Renal cortex interstitium (tissue), 11 donors: ENCODE measurements around the gene PGAP2. TPM values are rescaled to one million over a fixed set of nuclear protein-coding genes. Genes with fewer than 3 reads are reported as not detected.
A peak's percentile ranks its signal among the peaks of the same experiment; 100 is the strongest.
"Not testable (repeated sequence)": the region's sequence is repeated elsewhere in the genome, so short reads cannot be mapped to it uniquely, and the experiment has no call there.

ENCODE experiments used
- DNase-seq, 11 donors: peaks; one replicate each; pipeline ENCODE4 v3.0.0-alpha.2; 2013; ENCODE audit warnings: low read depth in 9 of 11, low spot score in 4 of 11; ENCODE audit errors: extremely low read depth in 1 of 11
- polyA plus RNA-seq, 3 donors: library from polyadenylated mRNA; unstranded; fragments of 120-200 nt; gene quantifications; one replicate each; pipeline ENCODE4 v1.2.1, GENCODE V29; 2013; ENCODE audit not compliant: insufficient read length in 3 of 3

Gene PGAP2
- polyA plus RNA-seq, 3 donors = 40.6 to 56.9 (median 40.7) TPM

DNA sequence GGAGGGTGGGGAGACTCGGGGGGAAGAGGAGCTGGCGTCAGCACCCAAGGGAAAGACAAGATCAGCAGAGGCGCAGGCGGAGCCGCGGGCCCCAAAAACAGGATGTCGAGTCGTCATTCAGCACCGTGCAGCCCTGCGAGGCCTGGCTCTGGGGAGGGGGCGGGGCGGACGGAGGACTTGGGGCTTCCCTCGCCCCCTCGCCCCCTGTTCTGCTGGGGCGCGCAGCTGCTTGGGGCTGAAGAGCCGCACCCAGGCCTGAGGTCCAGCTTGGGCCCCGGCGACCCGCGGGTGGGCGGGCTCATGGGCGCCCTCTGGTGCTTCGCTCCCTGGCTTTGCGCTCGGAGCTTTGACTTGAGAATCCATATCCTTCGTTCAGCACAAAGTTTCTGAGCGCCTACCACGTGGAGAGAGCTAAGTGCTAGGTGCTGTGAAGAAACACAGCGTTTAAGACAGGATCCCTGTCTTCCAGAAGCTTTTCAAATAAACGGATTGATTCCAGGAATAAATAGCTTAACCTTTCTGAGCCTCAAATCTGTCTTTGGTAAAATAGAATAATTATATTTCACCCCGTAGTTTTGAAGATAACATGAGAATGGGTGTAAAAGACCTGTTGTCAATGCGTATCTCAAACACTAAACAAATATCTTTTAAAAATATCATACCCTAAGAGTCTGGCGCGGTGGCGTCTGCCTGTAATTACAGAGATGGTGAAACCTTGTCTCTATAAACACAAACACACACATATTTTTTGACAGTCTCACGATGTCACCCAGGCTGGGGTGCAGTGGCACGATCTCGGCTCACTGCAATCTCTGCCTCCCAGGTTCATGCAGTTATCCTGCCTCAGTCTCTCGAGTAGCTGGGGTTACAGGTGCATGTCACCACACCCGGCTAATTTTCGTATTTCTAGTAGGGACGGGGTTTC lies 33.3 kb downstream of the PGAP2 start:
- peak in 7 of 11 donors; percentile 64 to 78 (median 72) for DNase-seq

DNA sequence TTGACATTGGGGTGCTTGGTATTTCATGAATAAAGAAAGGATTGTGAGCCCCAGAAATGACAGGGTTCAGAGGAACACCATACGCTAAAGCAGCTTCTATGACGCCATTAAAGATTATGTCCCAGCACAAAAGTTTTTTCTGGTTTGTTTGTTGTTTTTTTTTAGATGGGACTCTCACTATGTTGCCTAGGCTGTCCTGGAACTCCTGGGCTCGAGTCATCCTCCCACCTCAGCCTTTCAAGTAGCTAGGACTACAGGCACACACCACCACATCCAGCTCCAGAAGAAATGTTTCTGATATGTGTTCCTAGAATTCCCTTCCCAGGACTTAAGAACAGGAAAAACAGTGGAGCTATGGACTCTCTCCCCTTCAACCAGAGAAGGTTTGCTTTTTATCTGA lies 35.0 kb downstream of the PGAP2 start:
- DNase-seq = no peak

DNA sequence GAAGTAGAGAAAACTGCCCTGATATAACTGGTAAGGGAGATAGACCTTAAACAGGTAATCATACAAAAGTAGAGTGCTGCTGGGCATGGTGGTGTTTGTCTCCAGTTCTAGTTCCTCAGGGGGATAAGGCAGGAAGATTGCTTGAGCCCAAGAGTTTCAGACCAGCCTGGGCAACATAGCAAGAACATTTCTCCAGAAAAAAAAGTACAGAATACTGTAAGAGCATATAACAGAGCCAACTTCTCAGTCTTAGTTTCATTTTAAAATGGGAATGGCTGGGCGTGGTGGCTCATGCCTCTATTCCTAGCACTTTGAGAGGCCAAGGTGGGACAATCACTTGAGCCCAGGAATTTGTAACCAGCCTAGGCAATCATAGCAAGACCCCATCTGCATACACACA lies 36.9 kb downstream of the PGAP2 start:
- DNase-seq = no peak

DNA sequence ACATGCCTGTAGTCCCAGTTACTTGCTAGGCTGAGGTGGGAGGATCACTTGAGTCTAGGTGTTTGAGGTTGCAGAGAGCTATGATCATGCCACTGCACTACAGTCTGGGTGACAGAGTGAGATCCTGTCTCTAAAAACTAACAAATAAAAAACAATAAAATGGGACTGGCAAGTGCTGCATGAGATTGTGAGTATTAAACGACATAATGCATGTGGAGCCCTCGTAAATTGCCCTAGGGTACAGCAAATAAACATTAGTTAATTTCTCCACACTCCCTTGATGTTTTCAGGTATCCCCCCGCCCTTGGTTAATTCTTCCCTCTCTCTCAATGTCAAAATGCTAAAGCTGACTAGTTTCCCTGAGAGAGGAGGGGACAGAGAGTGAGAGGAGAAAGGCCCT lies 37.3 kb downstream of the PGAP2 start:
- DNase-seq = no peak

DNA sequence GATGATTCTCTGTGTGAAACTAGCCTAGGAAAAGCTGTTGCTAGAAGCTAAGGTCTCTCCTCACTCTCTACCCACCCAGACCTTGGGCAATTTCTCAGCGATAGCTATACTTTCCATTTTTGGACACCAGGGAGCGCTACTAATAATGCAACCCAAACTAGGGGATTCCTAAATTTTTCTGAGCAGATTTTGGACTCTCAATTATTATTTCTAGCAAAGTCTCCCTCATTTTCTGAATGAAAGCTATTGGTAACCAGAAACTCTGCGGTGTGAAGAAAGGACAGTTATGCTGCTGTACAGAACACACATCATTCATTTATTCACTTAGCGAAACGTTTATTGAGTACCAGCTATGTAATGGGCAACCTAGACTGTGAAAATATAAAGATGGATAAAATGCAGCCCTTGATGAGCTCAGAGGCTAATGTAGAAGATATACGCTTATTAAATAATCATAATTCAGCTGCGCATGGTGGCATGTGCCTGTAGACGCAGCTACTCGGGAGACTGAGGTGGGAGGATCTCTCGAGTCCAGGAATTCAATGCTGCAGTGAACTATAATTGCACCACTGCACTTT lies 41.0 kb downstream of the PGAP2 start:
- DNase-seq = peak in 1 of 11 donors; percentile 39

DNA sequence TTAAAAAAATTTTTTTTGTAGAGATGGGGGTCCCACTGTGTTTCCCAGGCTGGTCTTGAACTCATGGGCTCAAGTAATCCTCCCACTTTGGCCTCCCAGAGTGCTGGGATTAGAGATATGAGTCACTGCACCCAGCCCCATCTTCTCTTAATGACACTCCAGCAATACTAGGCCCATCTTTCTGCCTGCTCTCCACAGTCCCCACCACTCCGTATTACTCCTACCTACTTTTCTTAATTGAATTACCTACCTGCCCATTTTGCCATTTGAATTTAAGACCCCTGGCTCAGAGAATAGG lies 45.1 kb downstream of the PGAP2 start:
- DNase-seq = no peak

DNA sequence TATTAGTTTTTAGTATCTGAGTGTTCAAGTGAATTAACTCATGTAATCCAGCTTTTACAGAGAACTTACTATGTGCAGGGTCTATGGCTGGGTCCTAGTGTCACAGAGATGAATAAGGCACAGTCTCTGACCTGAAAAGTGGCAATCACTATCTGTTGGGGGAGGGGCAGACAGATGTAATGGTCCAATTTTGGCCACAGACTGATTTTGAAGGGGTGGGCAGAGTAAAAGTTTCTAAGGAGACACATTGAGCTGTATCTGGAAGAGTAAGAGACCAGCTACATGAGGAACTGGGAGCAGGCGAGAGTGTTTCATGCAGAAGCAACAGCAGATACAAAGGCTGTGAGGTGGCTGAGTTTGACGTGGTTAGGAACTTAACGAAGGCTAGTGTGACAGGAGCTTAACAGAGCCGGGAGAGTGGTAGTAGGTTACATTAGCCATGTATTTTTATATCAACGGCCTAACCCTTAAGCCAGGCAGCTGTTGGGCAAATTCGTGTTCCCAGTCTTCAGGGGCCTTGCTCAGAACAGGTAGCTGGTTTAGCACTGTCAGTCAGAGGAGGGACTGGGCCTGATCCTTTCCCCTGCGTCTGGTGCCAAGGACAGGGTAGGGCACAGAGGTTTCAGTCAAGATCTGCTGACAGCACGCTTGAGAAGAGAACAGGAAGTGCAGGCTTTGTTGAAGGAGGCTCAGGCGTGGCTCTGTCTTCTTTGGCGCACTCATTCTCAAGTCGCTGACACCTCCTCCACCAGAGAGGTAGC lies 45.7 kb downstream of the PGAP2 start:
- no peak for DNase-seq

DNA sequence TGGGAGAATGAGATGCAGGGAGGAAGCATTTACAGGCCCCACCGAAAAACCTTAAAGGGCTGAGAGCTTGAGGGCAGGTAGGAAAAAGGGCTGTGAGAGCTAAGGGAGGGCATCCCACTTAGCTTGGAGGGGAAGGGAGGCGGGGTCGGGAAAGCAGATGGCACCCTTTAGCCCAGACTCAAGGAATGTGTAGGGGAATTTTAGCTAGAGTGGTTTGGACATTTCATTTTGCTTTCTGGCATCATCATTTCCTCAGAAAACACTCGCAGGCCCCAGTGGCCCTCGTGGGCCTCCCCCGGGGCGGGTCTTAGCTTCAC lies 46.3 kb downstream of the PGAP2 start:
- DNase-seq = no peak

DNA sequence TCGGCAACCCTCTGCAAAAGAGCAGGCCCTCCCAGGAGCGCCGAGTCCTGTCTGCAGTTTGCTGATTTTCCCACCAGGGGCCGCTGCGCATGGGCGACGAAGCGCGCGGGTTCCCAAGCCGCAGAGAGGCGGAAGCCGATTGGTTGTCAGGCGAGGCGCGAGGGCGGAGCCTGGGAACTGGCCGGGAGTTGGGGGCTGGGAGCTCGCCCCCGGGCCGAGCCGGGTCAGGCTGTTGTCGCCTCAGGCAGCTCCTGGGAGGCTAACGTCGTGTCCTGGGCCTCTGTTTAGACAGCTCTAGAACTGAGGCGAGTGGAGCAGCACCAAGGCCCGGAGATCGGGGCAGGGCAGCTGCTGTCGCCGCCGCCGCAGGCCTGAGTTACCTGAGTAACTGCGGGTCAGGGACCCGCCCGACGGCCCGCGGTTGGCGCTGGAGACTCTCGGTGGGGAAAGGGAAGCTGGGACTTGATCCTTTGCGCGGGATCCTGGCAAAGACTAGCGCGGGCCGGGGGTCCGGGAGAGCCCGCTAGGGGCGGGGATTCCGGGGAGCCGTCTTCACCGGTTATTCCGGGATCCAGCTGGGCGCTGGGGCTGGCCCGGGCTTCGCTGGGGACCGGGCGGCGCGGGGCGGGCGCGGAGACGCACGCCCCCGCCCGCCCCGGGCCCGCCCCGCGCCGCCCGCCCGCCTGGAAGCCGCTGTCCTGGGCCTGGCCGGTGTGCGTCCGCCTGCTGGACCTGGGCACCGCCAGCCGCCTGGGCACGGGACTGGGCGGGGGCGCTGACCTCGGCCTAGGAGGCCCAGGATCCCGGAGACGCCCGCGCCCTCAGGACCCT lies 46.8 kb downstream of the PGAP2 start, which contains the start of gene STIM1:
STIM1 (plus strand) TSS at position 688 of the 831 bp plus-strand sequence. CDS start 607 bp downstream, outside the sequence.
- DNase-seq = peak; percentile 81 to 93 (median 91)

DNA sequence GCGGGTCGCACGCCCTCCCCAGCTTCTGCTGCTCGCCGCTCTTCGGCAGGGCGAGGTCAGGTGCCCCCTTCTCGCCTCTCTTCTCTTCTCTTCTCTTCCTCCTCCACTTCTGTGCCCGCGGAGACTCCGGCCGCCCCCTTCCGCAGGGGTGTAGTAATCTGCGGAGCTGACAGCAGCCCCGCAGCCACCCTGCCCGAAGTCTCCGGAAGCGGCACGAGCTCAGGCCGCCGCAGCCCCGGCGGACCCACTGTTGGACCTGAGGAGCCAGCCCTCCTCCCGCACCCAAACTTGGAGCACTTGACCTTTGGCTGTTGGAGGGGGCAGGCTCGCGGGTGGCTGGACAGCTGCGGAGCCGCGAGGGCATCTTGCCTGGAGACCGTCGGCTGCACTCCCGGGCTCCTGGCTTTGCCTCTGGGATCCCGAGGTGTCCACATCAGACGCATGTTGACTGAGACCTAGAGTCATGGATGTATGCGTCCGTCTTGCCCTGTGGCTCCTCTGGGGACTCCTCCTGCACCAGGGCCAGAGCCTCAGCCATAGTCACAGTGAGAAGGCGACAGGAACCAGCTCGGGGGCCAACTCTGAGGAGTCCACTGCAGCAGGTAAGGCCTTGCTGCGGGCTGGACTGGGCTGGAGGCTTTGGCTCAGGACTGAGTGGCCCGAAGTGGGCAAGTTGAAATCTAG lies 47.6 kb downstream of the PGAP2 start:
- DNase-seq = no peak

DNA sequence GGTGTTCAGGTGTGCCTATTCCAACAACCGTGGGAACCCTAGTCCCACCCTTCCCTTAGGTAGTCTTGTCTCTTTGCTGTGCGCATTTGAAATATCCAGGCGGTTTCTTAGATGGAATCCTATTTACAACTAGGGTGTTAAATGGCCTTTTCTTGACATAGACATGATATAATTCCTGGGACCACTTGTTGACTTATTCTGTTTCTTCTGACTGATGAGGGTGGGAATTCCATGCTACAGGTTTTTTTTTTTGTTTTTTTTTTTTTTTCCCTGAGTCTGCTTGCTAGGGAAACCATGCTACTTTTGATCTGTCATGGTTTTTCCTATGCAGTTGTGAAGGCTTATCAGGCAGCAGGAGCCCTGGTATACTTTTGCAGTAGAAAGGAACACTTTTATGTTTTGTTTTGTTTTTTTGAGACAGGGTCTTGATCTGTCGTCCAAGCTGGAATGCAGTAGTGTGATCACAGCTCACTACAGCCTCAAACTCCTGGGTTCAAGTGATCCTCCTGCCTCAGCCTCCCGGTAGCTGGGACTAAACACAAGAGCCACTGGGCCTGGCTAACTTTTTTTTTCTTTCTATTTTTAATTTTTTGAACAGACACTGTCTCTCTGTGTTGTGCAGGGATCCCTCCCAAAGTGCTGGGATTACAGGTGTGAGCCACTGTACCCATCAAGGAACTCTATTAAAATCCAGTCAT lies 48.6 kb downstream of the PGAP2 start:
- DNase-seq = no peak

DNA sequence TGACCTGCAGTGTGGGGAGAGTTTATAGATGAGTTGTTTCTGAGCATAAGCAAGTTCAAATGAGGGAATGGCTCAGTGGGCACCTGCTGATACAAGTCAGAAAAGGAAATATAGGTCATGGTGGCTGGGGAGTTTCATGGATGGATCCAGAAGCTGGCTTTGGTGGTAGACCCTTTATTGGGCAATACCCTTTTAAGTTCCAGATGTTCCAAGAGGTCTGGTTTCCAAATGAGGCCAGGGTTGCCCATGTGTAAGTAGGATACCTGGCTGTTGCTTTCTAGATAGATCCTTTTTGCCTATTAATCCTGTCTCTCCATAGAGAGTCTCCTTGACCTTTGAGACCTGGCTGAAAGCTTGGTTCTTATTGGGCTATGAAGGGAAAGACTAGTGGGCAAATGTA lies 49.3 kb downstream of the PGAP2 start:
- no peak for DNase-seq

DNA sequence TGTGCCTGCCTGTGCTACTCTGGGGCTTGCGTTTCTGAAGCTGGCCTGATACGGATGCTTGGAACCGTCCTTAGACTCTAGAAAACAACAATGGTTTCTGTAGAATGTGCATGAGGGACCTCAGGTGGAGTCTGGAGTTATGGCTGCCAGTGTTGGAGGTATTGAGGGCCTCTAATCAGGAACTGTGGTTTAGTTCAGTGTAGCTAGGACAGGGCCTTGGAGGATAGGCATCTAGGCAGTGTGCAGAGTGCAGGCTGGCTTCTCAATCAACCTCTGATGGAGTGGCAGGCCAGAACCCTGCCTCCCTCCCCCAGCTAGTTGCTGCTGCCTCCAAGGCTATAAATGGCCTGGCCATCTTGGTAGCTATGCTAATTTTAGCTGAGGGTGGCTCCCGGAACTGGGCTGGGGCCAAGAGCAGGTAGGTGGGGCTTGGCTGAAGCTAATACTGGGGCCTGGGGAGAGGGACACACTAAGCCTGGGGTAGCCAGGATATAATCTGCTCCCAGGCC lies 51.1 kb downstream of the PGAP2 start:
- DNase-seq = no peak

DNA sequence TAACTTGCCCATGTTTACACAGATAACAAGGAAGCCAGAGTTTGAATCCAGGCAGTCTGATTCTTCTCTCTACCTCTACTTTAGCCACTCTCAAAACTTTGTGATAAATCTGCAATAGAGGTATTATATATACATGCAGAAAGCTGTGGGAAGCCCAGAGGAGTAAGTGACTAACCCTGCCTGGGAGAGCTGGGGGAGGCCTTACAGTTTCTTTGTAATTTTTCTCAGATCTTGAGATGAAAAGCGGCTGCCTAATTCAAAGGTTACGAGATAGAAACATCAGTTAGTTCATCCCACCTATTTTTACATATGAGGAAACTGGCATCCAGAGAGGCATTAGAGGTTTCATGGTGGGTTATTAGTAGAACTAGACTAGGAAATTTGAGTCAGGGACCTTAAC lies 52.0 kb downstream of the PGAP2 start:
- DNase-seq = no peak

DNA sequence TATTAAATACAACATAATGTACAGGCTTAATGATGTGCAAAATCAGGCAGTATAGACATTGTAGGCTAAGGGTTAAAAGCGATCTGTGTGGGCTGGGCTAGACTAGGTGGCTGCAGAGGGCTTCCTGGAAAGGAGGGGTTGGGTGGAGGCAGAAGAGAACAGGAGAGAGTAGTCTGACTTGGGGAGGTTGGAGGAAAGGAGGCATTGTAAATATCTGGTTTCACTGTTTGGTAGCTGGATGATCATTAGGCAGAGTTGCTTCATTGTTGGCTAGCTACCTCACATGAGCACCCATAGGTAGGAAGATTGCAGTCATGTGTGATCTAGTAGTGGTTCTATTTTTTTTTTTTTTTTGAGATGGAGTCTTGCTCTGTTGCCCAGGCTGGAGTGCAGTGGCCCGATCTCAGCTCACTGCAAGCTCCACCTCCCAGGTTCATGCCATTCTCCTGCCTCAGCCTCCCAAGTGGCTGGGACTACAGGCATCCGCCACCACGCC lies 52.6 kb downstream of the PGAP2 start:
- not testable (repeated sequence) for DNase-seq

DNA sequence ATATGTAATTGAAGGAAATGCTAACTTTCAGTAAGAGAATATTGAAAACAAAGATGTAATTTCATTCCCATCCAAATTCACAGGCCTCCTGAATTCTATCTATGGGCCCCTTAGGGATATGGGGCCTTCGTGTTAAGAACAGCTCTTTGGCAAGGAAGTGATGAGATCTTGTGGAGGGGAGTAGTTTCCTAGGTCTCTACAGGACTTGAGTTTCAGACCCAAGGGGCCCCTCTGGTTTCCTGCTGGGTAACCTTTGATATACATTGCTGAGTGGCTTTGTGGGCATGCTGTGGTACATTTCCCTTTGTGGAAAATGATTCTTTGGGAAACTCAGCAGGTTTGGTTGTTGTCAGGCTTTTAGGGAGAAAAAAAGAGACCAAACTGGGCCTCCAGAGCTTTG lies 53.3 kb downstream of the PGAP2 start:
- no peak for DNase-seq

DNA sequence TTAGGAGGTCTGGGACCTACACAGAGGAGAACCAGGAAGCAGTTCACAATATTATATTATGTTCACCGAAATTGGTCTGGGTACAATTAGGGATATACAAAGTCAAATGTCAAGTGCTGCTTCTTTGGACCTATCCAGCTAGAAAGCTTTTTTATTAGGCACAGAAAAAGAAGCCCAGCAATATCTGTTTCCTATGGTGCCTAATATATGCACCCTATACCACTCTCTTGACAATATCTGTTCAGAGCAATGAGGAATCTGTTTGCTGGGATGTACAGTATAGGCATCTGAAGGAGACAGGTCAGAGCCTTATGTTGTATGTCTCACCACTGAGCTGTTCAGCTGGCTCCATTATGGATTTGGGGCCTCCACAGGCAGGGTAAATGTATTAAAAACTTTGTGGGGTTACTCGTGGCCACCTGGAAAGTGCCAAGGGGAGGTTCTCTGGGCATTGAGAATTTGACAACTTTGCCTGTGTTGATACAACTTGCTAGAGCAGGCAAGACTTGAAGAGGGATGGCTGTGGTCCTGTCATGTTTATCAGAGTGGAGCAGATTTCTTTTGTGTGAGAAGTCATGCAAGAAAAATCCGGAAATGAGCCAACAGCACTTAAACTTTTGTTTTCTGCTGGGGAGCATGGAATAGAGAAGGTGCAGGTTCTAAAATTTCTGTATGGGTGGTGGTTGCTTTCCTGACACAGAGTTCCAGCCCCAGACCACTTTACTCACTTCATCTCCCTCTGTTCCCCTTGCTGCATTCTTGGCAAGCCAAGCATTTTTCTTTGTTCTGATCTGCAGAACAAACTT lies 57.2 kb downstream of the PGAP2 start:
- peak in 2 of 11 donors; percentile 11 to 42 for DNase-seq
